Activated CD4-positive, alpha-beta memory T cell treated with anti-CD3 and anti-CD28 coated beads for 36 hours (primary cell): Measurements from ENCODE around the gene UBAC2. TPM values are rescaled to one million over a fixed set of nuclear protein-coding genes. Genes with fewer than 3 reads are reported as not detected.
A peak's percentile ranks its signal among the peaks of the same experiment; 100 is the strongest.

Source experiments
- CTCF ChIA-PET: fragments of 350-600 bp; sonication (Branson Sonifier 250); formaldehyde crosslinking; loops from one replicate; lab custom pipeline; 2021; ENCODE audit warnings: antibody characterized with exemption, inconsistent platforms; lab: Charles Lee
- POLR2A ChIA-PET: fragments of 350-600 bp; sonication (Branson Sonifier 250); formaldehyde crosslinking; loops from one replicate; lab custom pipeline; 2021; ENCODE audit warnings: antibody characterized with exemption; lab: Charles Lee
- DNase-seq: peaks from one replicate; pipeline ENCODE4 v3.0.0-alpha.2; 2020
- H3K27ac Mint-ChIP-seq: one replicate; pipeline ENCODE4 v1.8.0; 2021; ENCODE audit warnings: mixed read lengths
- H3K27me3 Mint-ChIP-seq: one replicate; pipeline ENCODE4 v1.8.0; 2021; ENCODE audit warnings: mixed read lengths
- H3K36me3 Mint-ChIP-seq: one replicate; pipeline ENCODE4 v1.8.0; 2021; ENCODE audit warnings: mixed read lengths
- H3K4me1 Mint-ChIP-seq: one replicate; pipeline ENCODE4 v1.8.0; 2021; ENCODE audit warnings: low read depth, mixed read lengths
- H3K4me3 Mint-ChIP-seq: one replicate; pipeline ENCODE4 v1.8.0; 2021; ENCODE audit warnings: mild to moderate bottlenecking, mixed read lengths
- H3K9me3 Mint-ChIP-seq: one replicate; pipeline ENCODE4 v1.8.0; 2021; ENCODE audit warnings: mixed read lengths
- intact Hi-C: fragments of 100-400 bp; cut with micrococcal nuclease; formaldehyde crosslinking; loops from one replicate; pipeline ENCODE4 v1.15.1; 2023
- total RNA-seq, 2 experiments: library from RNA; stranded (reverse); gene quantifications; one replicate each; pipeline ENCODE4 v1.2.3, GENCODE V29; 2021

Gene UBAC2
- total RNA-seq, 2 experiments from 2014 or later: 51.8 to 54.5 TPM

DNA sequence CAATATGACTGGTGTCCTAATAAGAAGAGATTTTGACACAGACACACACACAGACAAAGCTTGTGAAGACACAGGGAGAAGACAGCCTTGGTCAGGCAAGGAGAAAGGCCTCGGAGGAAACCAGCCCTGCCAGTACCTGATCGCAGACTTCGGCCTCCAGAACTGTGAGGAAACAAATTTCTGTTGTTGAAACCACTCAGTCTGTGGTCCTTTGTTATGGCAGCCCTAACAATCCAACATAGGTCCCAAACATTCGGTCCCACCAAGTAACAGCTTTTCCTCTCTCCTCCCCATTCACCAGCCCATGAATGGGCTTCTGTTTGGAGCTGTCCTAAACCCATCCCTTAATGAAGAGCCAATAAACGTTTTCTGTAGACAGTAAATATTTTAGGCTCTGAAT is 36.4 kb upstream of the UBAC2 start:
- peaks cover 3% of the 10 kb centered on the region for H3K27me3 Mint-ChIP-seq

DNA sequence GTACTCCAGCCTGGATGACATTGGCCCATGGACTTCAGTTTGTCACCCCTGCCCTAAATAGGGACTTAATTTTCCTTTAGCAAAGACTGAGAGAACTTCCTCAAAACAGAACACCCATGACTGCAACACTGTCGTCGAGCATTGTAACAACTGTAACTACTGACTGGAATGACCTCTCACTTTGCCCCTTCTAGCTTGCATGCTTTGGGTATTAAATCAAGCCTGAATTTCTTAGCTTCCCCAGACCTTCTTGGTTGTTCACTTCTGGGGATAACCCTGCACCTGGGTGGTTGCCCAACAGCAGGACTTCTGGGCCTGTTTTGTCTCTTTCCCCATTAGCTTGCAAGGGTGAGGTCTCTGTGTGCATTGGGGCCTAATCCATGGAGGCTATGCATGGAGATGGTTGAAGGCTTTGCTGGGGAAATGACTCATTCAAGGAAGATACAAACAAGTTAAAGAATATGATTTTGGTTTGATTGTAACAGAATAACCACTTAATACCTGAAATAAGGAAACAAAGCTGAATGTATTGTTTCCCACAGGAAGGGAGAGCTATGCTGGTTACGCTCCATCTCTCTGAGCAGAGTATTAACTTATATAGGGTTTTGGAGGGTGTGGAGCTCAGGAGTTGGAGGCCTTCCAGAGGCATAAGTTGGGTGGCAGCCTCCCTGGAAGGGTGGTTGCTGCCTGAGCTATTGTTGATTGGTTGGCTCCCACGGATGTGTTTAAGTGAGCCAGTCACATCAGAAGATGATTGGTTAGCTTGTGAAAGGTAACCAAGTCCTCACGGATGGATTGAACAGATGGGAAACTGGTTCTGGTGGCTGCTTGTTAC is 34.7 kb upstream of the UBAC2 start:
- H3K36me3 Mint-ChIP-seq: no peaks in the 10 kb centered on the region
- H3K4me3 Mint-ChIP-seq: no peak overlapping the region
- intact Hi-C loops: no loop called here
- DNase-seq: no peak
- ChIA-PET CTCF (interaction anchor here (0.9 kb wide), 1 partner anchor 11 kb away, joined by 5 read pairs; no protein-coding TSS in a partner anchor), POLR2A (no interaction called here)
- peaks cover 5% of the 10 kb centered on the region for H3K9me3 Mint-ChIP-seq
- H3K27ac Mint-ChIP-seq: no peak overlapping the region
- no peaks in the 10 kb centered on the region for H3K4me1 Mint-ChIP-seq
- H3K27me3 Mint-ChIP-seq: no peaks in the 10 kb centered on the region

More for the DNA sequence above, 36.4 kb upstream of the UBAC2 start:
- no peak for DNase-seq
- CTCF ChIA-PET: no interaction called here
- H3K9me3 Mint-ChIP-seq: peaks cover 5% of the 10 kb centered on the region
- intact Hi-C loops: no loop called here
- POLR2A ChIA-PET: interaction anchor here (0.6 kb wide), 1 partner anchor 106 kb away, joined by 5 read pairs; no protein-coding TSS in a partner anchor
- no peaks in the 10 kb centered on the region for H3K36me3 Mint-ChIP-seq
- no peak overlapping the region for H3K27ac Mint-ChIP-seq
- H3K4me1 Mint-ChIP-seq: no peaks in the 10 kb centered on the region
- no peak overlapping the region for H3K4me3 Mint-ChIP-seq

DNA sequence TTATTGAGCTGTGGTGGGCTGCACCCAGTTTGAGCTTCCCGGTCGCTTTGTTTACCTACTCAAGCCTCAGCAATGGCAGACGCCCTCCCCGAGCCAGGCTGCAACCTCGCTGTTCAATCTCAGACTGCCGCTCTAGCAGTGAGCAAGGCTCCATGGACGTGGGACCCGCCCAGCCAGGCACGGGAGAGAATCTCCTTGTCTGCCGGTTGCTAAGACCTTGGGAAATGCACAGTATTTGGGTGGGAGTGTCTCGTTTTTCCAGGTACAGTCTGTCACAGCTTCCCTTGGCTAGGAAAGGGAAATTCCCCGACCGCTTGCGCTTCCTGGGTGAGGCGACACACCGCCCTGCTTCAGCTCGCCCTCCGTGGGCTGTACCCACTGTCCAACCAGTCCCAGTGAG is 27.7 kb upstream of the UBAC2 start:
- no peaks in the 10 kb centered on the region for H3K36me3 Mint-ChIP-seq
- H3K4me1 Mint-ChIP-seq: peaks cover 10% of the 10 kb centered on the region
- no peak overlapping the region for H3K4me3 Mint-ChIP-seq
- CTCF ChIA-PET: interaction anchor here (2.3 to 8.8 kb wide), 2 partner anchors 94 to 262 kb away, joined by 5 to 221 read pairs; no protein-coding TSS in a partner anchor
- POLR2A ChIA-PET: no interaction called here
- no peak for DNase-seq
- intact Hi-C loops: no loop called here
- peaks cover 3% of the 10 kb centered on the region for H3K27me3 Mint-ChIP-seq
- H3K9me3 Mint-ChIP-seq: peaks cover 2% of the 10 kb centered on the region
- H3K27ac Mint-ChIP-seq: no peak overlapping the region

DNA sequence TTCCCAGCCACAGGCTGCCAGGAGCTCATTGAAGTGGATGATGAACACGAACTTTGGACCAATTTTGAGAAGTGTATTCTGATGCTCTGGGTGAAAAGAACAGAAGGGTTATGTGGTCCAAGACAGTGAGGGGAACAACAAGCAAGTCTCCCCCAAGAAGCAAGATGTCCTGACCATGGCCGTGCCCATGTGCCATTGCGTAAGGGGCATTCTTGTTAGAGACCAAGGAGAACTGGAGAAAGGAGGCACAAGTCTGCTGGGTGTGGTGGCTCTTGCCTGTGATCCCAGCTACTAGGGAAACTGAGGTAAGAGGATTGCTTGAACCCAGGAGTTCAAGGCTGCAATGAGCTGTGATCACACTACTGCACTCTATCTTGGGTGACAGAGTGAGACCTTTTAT is 27.0 kb upstream of the UBAC2 start:
- Mint-ChIP-seq H3K9me3 (no peaks in the 10 kb centered on the region), H3K4me1 (peaks cover 17% of the 10 kb centered on the region), H3K27ac (no peak overlapping the region), H3K36me3 (no peaks in the 10 kb centered on the region), H3K4me3 (no peak overlapping the region), H3K27me3 (peaks cover 3% of the 10 kb centered on the region)
- intact Hi-C loops: no loop called here
- no peak for DNase-seq
- POLR2A ChIA-PET: no interaction called here
- CTCF ChIA-PET: interaction anchor here (0.8 to 8.8 kb wide), 4 partner anchors 27 to 262 kb away, joined by 3 to 221 read pairs (median 4); partner anchors contain the start of gene UBAC2

DNA sequence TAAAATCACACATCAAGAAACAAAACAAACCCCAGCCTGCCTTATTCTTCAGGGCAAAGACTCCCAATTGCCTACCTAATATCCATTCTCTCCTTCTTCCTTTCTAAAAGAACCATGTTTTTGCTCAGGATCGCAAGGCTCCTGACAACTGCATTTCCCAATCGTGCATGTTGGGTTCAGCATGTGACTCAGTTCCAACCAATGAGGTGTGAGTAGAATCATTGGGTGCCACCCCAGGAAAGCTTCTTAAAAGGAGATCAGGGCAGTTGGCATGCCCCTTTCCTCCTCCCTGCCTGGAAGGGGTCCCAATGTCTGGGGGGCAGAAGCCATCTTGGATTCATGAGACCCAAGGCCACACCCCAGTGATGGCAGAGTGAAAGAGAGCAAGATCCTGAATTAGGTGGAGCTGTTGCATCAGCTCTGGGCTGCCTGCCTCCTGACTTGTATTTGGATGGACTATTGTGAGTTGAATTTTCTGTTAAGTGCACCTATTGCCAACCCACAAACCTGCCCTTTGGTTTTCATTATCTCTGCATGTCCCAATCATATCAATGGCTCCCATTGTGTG is 26.0 kb upstream of the UBAC2 start:
- Mint-ChIP-seq H3K4me3 (no peak overlapping the region), H3K36me3 (no peaks in the 10 kb centered on the region), H3K9me3 (no peaks in the 10 kb centered on the region), H3K4me1 (peaks cover 25% of the 10 kb centered on the region), H3K27me3 (peaks cover 3% of the 10 kb centered on the region), H3K27ac (no peak overlapping the region)
- CTCF ChIA-PET: interaction anchor here (0.8 to 8.8 kb wide), 7 partner anchors 26 to 263 kb away, joined by 3 to 221 read pairs (median 5); partner anchors contain the start of gene UBAC2
- POLR2A ChIA-PET: no interaction called here
- intact Hi-C loops: no loop called here
- no peak for DNase-seq

DNA sequence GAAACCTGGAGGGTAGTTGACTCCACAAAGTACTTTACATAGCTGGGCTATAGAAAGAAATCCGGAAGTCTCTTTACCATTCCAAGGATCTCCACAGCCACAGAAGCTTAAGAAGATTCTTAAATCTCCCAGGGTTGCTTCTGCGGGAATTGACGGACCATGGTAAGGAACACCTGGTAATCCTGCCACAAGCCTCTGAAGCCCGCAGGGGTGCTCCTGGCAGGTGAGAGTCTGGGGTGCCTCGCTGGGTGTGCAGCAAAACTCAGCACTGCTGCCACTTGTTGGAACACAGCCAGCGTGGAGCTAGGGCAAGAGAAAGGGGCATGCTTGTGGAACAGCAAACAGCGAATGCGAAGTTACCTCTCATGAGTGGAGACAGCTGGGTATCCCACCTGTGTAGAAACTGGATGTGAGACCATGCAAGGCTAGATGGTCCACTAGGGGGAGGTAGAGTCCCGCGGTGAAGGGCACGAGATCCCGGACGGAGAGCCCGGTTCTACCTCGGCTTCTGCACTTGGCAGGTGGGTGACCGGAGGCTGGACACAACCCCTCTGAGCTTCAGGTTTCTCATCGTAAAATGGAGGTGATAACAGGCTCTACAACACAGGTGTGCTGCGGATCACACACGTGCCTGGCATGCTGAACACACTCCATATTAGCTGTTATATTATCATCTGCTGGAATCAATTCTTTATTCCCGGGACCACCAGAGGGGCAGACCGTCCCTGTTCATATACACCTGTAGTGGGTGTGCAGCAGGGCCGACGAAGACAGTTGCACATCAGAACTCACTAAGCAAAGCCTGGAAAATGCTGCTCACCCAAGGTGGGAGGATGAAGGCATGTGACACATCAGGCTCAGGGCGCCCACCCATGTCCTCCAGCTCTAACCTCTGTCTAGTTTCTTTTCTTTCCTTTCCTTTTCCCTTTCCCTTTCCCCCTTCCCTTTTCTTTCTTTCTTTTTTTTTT is 24.1 kb upstream of the UBAC2 start:
- Mint-ChIP-seq H3K4me3 (peak overlapping the region; percentile 45), H3K27me3 (peaks cover 3% of the 10 kb centered on the region), H3K9me3 (peaks cover 7% of the 10 kb centered on the region), H3K36me3 (peaks cover 2% of the 10 kb centered on the region), H3K27ac (no peak overlapping the region), H3K4me1 (peaks cover 25% of the 10 kb centered on the region)
- CTCF ChIA-PET: interaction anchor here (0.6 to 8.8 kb wide), 72 partner anchors 8 to 334 kb away, joined by 3 to 221 read pairs (median 4); partner anchors contain the start of genes GPR18 and UBAC2
- peak; percentile 84 for DNase-seq
- intact Hi-C loops: loop anchor here (1.0 to 2.0 kb wide), 4 partner anchors 27 to 261 kb away; no protein-coding TSS in a partner anchor
- POLR2A ChIA-PET: interaction anchor here (1.3 to 2.1 kb wide), 2 partner anchors 89 to 93 kb away, joined by 4 to 7 read pairs; no protein-coding TSS in a partner anchor

DNA sequence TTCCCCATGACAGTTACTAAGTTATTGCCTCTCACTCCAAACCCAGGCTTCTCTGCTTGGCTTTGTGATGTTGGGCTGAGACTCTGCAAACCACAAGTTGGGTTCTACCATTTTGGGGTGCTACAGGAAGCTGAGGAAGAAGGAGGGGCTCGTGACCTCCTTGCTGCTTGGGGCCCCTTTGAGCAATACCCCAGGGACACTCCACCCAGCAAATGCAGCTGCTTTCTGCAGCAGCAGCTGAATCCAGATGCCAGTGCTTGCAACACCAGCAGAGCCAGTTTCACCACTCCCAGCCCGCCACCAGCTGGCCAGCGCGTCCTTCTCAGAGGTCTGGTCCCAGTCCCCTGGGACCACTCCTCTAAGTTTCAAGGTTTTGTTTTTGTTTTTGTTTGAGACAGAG is 22.0 kb upstream of the UBAC2 start:
- ChIA-PET POLR2A (no interaction called here), CTCF (interaction anchor here (1.3 to 8.8 kb wide), 4 partner anchors 22 to 257 kb away, joined by 3 to 221 read pairs (median 16); partner anchors contain the start of gene UBAC2)
- H3K9me3 Mint-ChIP-seq: peaks cover 22% of the 10 kb centered on the region
- H3K4me1 Mint-ChIP-seq: peaks cover 25% of the 10 kb centered on the region
- H3K27me3 Mint-ChIP-seq: peaks cover 3% of the 10 kb centered on the region
- H3K4me3 Mint-ChIP-seq: no peak overlapping the region
- DNase-seq: no peak
- H3K27ac Mint-ChIP-seq: no peak overlapping the region
- H3K36me3 Mint-ChIP-seq: peaks cover 3% of the 10 kb centered on the region
- intact Hi-C loops: no loop called here

DNA sequence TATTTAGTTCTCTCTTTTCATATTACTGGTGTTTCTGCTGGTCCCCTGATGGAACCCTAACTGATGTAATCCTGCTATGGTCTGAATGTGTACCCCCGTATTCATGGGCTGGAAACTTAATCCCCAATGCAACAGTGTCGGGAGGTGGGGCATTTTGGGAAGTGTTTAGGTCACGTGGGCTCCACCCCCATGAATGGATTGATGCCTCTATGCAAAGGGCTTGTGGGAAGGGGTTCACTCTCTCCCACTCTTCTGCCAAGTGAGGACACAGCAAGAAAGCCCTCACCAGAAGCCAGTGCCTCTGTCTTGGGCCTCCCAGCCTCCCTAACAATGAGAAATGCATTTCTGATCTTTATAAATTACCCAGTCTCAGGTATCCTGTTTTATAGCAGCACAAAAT is 21.2 kb upstream of the UBAC2 start:
- POLR2A ChIA-PET: no interaction called here
- H3K4me1 Mint-ChIP-seq: peaks cover 25% of the 10 kb centered on the region
- intact Hi-C loops: no loop called here
- peaks cover 3% of the 10 kb centered on the region for H3K27me3 Mint-ChIP-seq
- peaks cover 24% of the 10 kb centered on the region for H3K9me3 Mint-ChIP-seq
- DNase-seq: no peak
- no peak overlapping the region for H3K4me3 Mint-ChIP-seq
- CTCF ChIA-PET: interaction anchor here (1.2 to 8.8 kb wide), 4 partner anchors 21 to 256 kb away, joined by 3 to 221 read pairs (median 4); partner anchors contain the start of gene UBAC2
- H3K36me3 Mint-ChIP-seq: peaks cover 3% of the 10 kb centered on the region
- H3K27ac Mint-ChIP-seq: no peak overlapping the region

DNA sequence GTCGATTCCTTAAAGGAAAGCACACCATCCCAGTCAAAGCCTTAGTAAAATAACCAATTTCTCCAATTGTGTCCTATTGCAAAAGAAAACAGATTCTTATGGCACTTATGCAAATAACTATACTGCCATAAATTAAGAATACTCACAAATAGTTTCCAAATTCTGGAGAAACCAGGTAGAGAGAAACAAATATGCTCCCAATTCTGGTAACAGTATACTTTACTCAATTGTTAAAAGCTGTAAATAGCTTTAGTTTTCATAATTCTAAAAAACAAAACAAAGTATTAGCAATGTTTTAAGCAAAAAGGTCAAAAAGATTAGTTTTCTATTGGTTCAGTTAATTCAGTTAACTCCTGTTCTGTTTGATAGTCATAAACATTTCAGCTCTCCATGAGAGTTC is 18.2 kb upstream of the UBAC2 start:
- no peaks in the 10 kb centered on the region for H3K27me3 Mint-ChIP-seq
- H3K27ac Mint-ChIP-seq: no peak overlapping the region
- peaks cover 17% of the 10 kb centered on the region for H3K4me1 Mint-ChIP-seq
- H3K36me3 Mint-ChIP-seq: peaks cover 3% of the 10 kb centered on the region
- intact Hi-C loops: no loop called here
- CTCF ChIA-PET: interaction anchor here (0.6 to 2.1 kb wide), 2 partner anchors 84 to 151 kb away, joined by 3 to 13 read pairs; no protein-coding TSS in a partner anchor
- no peak for DNase-seq
- H3K9me3 Mint-ChIP-seq: peaks cover 24% of the 10 kb centered on the region
- POLR2A ChIA-PET: no interaction called here
- no peak overlapping the region for H3K4me3 Mint-ChIP-seq

DNA sequence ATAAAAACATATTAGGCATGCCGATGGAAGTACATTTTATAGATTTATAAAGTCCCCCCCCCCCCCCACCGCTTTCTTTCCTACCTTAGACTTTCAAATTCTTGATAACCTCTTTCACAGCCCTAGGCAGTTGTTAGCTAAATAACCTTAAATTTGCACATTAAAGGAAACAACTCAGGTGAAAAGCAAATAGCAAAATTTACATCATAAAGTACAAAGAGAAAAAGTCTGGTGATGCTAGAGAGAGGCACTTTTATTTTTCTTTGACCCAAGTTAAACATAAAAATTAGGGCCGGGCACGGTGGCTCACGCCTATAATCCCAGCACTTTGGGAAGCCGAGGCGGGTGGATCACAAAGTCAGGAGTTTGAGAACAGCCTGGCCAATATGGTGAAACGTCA is 15.0 kb upstream of the UBAC2 start:
- ChIA-PET CTCF (interaction anchor here (1.0 to 1.5 kb wide), 4 partner anchors 9 to 252 kb away, joined by 3 to 7 read pairs (median 6); partner anchors contain the start of gene GPR18), POLR2A (interaction anchor here (1.7 kb wide), 1 partner anchor 15 kb away, joined by 4 read pairs; the partner anchor contains the start of gene UBAC2)
- no peak for DNase-seq
- H3K27me3 Mint-ChIP-seq: no peaks in the 10 kb centered on the region
- no peaks in the 10 kb centered on the region for H3K4me1 Mint-ChIP-seq
- peaks cover 24% of the 10 kb centered on the region for H3K9me3 Mint-ChIP-seq
- H3K36me3 Mint-ChIP-seq: peaks cover 3% of the 10 kb centered on the region
- intact Hi-C loops: no loop called here
- no peak overlapping the region for H3K27ac Mint-ChIP-seq
- H3K4me3 Mint-ChIP-seq: no peak overlapping the region
